Measurements from ENCODE around the gene CDK13. TPM values are rescaled to one million over a fixed set of nuclear protein-coding genes. Genes with fewer than 3 reads are reported as not detected.

CDK13 gene
- total RNA-seq, 1 donor from 2014 or later: 49.8 TPM

DNA sequence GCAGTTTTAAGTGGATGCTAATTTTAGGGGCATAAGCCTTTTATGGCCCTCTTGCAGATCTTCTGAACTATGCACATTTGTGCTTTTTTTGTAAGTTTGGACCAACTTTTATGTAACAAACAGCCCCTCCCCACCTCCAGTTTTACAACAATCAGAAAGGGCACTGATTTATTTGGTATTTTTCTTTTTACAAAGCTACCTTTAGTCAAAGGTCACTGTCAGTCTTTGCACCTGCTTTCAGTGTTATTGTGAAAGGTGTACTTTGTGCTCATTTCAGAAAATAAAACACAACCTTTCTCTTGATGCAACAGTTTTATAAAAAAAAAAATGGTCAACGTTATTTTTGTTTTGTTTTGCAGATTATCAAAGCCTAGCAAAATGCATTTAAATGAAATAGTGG is 145.2 kb downstream of the CDK13 start:
- Histone ChIP-seq H3K36me3 (ENCODE audit: control insufficient read depth, insufficient read depth, low read length) (peaks cover 3% of the 10 kb centered on the region), H3K4me3 (ENCODE audit: low read depth, low read length) (no peak overlapping the region), H3K27me3 (ENCODE audit: control insufficient read depth, insufficient read depth, low read length) (no peaks in the 10 kb centered on the region)
- no peak for DNase-seq (ENCODE audit: low read depth)
- TF ChIP-seq, protein P1, sequence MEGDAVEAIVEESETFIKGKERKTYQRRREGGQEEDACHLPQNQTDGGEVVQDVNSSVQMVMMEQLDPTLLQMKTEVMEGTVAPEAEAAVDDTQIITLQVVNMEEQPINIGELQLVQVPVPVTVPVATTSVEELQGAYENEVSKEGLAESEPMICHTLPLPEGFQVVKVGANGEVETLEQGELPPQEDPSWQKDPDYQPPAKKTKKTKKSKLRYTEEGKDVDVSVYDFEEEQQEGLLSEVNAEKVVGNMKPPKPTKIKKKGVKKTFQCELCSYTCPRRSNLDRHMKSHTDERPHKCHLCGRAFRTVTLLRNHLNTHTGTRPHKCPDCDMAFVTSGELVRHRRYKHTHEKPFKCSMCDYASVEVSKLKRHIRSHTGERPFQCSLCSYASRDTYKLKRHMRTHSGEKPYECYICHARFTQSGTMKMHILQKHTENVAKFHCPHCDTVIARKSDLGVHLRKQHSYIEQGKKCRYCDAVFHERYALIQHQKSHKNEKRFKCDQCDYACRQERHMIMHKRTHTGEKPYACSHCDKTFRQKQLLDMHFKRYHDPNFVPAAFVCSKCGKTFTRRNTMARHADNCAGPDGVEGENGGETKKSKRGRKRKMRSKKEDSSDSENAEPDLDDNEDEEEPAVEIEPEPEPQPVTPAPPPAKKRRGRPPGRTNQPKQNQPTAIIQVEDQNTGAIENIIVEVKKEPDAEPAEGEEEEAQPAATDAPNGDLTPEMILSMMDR (IDR thresholded peaks at IDR 0.05; ENCODE audit: insufficient read depth, low read length, poor library complexity, severe bottlenecking): no peak

DNA sequence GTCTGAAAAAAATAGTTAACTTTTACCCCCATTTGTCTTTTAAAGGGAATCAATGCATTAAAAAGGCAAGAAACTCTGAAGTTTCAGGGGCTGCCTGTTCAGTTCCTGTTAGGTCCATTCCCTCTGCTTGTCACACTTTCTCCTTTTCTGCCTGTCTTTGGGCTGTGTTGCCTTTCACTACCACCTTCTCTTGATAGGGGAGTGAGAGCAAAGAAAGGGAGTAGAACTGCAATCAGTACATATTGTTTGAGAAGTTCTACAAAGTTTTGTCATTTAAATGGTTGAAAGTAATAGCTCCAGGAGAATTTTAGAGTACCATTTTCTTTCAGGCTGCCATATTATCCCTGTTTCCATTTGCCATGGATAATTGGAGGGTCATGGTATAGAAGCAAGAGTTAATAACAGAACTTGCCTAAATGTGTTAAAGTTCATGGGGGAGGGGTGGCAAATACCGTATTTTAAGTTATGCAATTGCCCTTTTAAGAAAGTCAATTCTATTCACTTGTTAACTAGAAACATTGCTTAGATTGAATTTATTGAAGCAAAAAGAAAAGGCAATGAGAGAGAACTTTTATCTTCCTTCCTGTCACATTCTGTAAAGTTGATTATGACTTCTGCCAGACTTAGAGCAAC is 145.8 kb downstream of the CDK13 start:
- Histone ChIP-seq H3K4me3 (ENCODE audit: low read depth, low read length) (no peak overlapping the region), H3K36me3 (ENCODE audit: control insufficient read depth, insufficient read depth, low read length) (peaks cover 3% of the 10 kb centered on the region), H3K27me3 (ENCODE audit: control insufficient read depth, insufficient read depth, low read length) (no peaks in the 10 kb centered on the region)
- TF ChIP-seq, protein P1 (IDR thresholded peaks at IDR 0.05; ENCODE audit: insufficient read depth, low read length, poor library complexity, severe bottlenecking): no peak
- DNase-seq (ENCODE audit: low read depth): no peak

DNA sequence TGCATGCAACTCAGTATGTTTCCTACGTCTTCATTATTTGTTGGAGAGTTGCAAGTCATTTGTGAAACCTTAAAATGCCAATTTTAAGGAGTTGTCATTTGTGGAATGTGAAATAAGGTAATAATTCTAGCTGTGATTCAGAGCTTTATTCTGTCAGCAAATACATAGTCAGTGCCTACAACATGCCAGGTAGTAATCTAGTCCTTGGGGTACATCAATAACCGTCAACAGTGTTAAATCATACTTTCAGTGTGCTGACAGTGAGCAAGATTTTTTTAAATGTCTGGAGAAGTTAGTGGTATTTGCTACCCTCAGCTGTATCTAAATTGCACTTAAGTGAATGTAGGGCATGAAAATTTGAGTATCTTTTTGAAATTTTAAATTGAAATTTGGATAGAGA is 147.7 kb downstream of the CDK13 start:
- Histone ChIP-seq H3K36me3 (ENCODE audit: control insufficient read depth, insufficient read depth, low read length) (peaks cover 3% of the 10 kb centered on the region), H3K4me3 (ENCODE audit: low read depth, low read length) (no peak overlapping the region), H3K27me3 (ENCODE audit: control insufficient read depth, insufficient read depth, low read length) (no peaks in the 10 kb centered on the region)
- DNase-seq (ENCODE audit: low read depth): no peak
- TF ChIP-seq, protein P1 (IDR thresholded peaks at IDR 0.05; ENCODE audit: insufficient read depth, low read length, poor library complexity, severe bottlenecking): no peak

DNA sequence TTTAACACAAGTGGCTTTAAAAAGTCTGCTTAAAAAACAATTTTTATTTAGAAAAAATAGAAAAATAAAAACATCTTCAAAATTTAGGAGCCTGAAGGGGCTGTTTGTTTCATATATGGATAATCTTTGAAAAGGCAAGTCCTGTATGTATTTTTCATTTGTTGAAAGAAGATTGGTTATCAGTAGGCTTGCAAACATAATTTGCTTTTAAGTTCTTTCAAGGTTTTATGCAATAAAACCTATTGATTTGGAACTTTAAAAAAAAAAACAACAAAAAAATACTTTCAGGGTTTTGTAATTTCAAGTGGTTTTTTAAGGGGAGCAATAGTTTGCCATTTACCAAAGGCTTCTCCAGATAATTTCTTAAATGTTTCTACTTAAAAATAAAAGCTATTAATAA is 148.8 kb downstream of the CDK13 start:
- Histone ChIP-seq H3K36me3 (ENCODE audit: control insufficient read depth, insufficient read depth, low read length) (no peaks in the 10 kb centered on the region), H3K4me3 (ENCODE audit: low read depth, low read length) (no peak overlapping the region), H3K27me3 (ENCODE audit: control insufficient read depth, insufficient read depth, low read length) (no peaks in the 10 kb centered on the region)
- TF ChIP-seq, protein P1 (IDR thresholded peaks at IDR 0.05; ENCODE audit: insufficient read depth, low read length, poor library complexity, severe bottlenecking): no peak
- no peak for DNase-seq (ENCODE audit: low read depth)

DNA sequence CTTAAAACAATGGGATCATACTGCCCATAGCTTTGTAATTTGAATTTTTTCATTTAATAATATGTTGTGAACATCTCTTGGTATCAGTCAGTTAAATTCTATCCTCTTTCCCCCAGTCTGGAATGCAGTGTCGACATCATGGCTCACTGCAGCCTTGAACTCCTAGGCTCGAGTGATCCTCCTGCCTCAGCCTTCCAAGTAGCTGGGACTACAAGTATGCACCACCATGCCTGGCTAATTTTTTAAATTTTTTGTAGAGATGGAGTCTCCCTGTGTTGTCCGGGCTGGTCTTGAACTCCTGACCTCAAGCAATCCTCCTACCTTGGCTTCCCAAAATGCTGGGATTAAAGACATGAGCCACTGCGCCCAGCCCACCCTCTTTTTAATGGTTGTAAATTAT is 149.8 kb downstream of the CDK13 start:
- no peak for DNase-seq (ENCODE audit: low read depth)
- Histone ChIP-seq H3K27me3 (ENCODE audit: control insufficient read depth, insufficient read depth, low read length) (no peaks in the 10 kb centered on the region), H3K36me3 (ENCODE audit: control insufficient read depth, insufficient read depth, low read length) (no peaks in the 10 kb centered on the region), H3K4me3 (ENCODE audit: low read depth, low read length) (no peak overlapping the region)
- TF ChIP-seq, protein P1 (IDR thresholded peaks at IDR 0.05; ENCODE audit: insufficient read depth, low read length, poor library complexity, severe bottlenecking): no peak

DNA sequence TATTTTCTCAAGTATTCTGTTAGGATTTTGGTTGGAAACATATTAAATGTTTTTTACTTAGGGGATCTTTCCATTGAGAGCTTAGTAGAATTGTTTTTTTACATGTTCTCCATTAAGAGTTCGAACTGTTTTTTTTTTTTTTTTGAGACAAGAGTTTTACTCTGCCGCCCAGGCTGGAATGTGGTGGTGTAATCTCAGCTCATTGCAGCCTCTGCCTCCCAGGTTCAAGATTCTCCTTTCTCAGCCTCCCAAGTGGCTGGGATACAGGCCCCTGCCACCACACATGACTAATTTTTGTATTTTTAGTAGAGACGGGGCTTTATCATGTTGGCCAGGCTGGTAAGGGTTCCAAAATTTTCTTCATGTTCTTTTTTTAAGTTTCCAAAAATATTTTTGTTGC is 151.1 kb downstream of the CDK13 start:
- Histone ChIP-seq H3K4me3 (ENCODE audit: low read depth, low read length) (no peak overlapping the region), H3K27me3 (ENCODE audit: control insufficient read depth, insufficient read depth, low read length) (no peaks in the 10 kb centered on the region), H3K36me3 (ENCODE audit: control insufficient read depth, insufficient read depth, low read length) (no peaks in the 10 kb centered on the region)
- TF ChIP-seq, protein P1 (IDR thresholded peaks at IDR 0.05; ENCODE audit: insufficient read depth, low read length, poor library complexity, severe bottlenecking): no peak
- DNase-seq (ENCODE audit: low read depth): no peak
